ENCODE results near the gene TMPRSS15.

GRCh38 chr21:18350216-18350615 lies 53.4 kb downstream of the TMPRSS15 start:
- TF ChIP-seq CTCF (IDR thresholded peaks at IDR 0.05) (no peak), POLR2A (IDR thresholded peaks at IDR 0.05) (no peak)
